Measurements from ENCODE around the gene USP22.

DNA sequence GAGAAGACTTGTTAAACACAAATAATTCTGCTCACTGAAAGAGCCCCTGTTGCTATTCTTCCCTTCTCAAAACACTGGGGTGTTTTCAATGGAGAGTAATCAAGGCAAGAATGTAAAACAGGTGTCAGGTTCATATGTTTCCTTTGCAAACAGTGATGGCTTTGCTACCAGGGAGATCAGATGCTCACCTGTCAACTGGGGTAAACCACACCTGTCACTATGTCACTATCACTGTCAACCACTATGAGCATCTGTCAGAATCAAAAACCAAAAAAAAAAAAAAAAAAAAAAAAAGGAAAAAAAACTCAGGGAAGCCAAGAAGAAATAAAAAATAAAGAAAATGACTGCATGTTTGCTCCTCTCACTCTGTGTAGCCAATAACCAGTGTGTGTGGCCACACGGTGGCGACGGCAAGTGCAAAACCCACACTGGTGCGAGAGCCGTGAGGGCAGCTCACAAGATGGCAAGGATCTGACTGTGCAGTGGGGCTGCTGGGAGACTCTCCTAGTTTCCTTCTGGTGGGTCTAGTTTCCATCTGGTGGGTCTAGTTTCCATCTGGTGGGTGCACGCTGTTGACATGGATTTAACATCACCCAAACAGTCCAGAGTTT is 22.7 kb downstream of the USP22 start:
- TF ChIP-seq CTCF (IDR thresholded peaks at IDR 0.05), result peak; percentile 53
- no peak for TF ChIP-seq ZFX (IDR thresholded peaks at IDR 0.05; ENCODE audit: borderline replicate concordance)

Measured in 22Rv1 (cell line).